K562 (cell line): ENCODE measurements around the gene ZNF169. TPM values are rescaled to one million over a fixed set of nuclear protein-coding genes. Genes with fewer than 3 reads are reported as not detected.

ENCODE experiments used
- ARID1B ChIP-seq: fragments of 450-650 bp; IDR thresholded peaks from 2 replicates; pipeline ENCODE4 v1.6.1; 2016; ENCODE audit warnings: antibody characterized with exemption, mild to moderate bottlenecking, inconsistent platforms
- ASH1L ChIP-seq: fragments of 450-650 bp; IDR thresholded peaks from 2 replicates; pipeline ENCODE4 v1.6.1; 2018; ENCODE audit warnings: borderline replicate concordance, mild to moderate bottlenecking, low read depth; ENCODE audit not compliant: partially characterized antibody
- CREBBP ChIP-seq: IDR thresholded peaks from one replicate; pipeline ENCODE4 v1.6.1; 2012; ENCODE audit warnings: low read depth, mild to moderate bottlenecking, control low read depth, inconsistent platforms, low read length
- FOXM1 ChIP-seq, 2 experiments: fragments of 450-650 bp in 1 of 2; sonication (generic) in 1 of 2; formaldehyde crosslinking in 1 of 2; IDR thresholded peaks; 2 replicates each; pipeline versions ENCODE4 v1.6.1 to v1.9.0; 2017 to 2022; ENCODE audit warnings: low read depth in 2 of 2, mild to moderate bottlenecking in 2 of 2, missing genetic modification reagents in 1 of 2, moderate library complexity in 1 of 2
- GATAD2A ChIP-seq: fragments of 450-650 bp; IDR thresholded peaks from 2 replicates; pipeline ENCODE4 v1.6.1; 2017
- HDAC1 ChIP-seq, 2 experiments: fragments of 450-650 bp; IDR thresholded peaks; 2 replicates each; pipeline ENCODE4 v1.6.1; 2016 to 2017; ENCODE audit warnings: inconsistent platforms in 1 of 2, mild to moderate bottlenecking in 1 of 2, moderate library complexity in 1 of 2
- HDAC8 ChIP-seq: fragments of 450-650 bp; IDR thresholded peaks from 2 replicates; pipeline ENCODE4 v1.6.1; 2016; ENCODE audit warnings: mild to moderate bottlenecking, missing genetic modification characterization, moderate library complexity, missing compliant biosample characterization
- MED1 ChIP-seq: sonication (generic); formaldehyde crosslinking; IDR thresholded peaks from 2 replicates; pipeline ENCODE4 v1.8.1; 2023; ENCODE audit warnings: missing genetic modification reagents, borderline replicate concordance
- OTX1 ChIP-seq: fragments of 450-650 bp; formaldehyde crosslinking; IDR thresholded peaks from 2 replicates; pipeline ENCODE4 v1.4.0; 2022; ENCODE audit warnings: mild to moderate bottlenecking
- PTRF ChIP-seq: fragments of 450-650 bp; IDR thresholded peaks from 2 replicates; pipeline ENCODE4 v1.6.1; 2016; ENCODE audit warnings: mild to moderate bottlenecking, missing genetic modification characterization, missing compliant biosample characterization
- SRSF1 ChIP-seq: fragments of 200-400 bp; formaldehyde crosslinking; IDR thresholded peaks from 2 replicates; pipeline ENCODE4 v1.6.1; 2017; ENCODE audit warnings: mild to moderate bottlenecking, low read depth, low read length, moderate library complexity
- STAT5A ChIP-seq: IDR thresholded peaks from 2 replicates; pipeline ENCODE4 v1.6.1; 2012; ENCODE audit warnings: low read length, inconsistent platforms, borderline replicate concordance
- ZHX1 ChIP-seq: fragments of 150-350 bp; conservative IDR thresholded peaks from 2 replicates; pipeline ENCODE4 v1.6.1; 2014; ENCODE audit warnings: low read length
- ZNF143 ChIP-seq: sonication (generic); formaldehyde crosslinking; IDR thresholded peaks from 2 replicates; pipeline ENCODE4 v1.9.0; 2022; ENCODE audit warnings: mild to moderate bottlenecking, missing genetic modification reagents
- ZNF589 ChIP-seq: fragments of 200-800 bp; sonication (Bioruptor generic); IDR thresholded peaks from 2 replicates; pipeline ENCODE4 v1.6.1; 2016; ENCODE audit warnings: low read depth, missing genetic modification characterization, missing compliant biosample characterization
- ZNF77 ChIP-seq: fragments of 250-450 bp; sonication (Bioruptor Pico); IDR thresholded peaks from 2 replicates; pipeline ENCODE4 v1.5.0; 2020
- ZZZ3 ChIP-seq: fragments of 450-650 bp; IDR thresholded peaks from 2 replicates; pipeline ENCODE4 v1.6.1; 2016; ENCODE audit warnings: antibody characterized with exemption, mild to moderate bottlenecking, moderate library complexity
- polyA plus RNA-seq, 8 experiments: library from polyadenylated mRNA; depleted of rRNA in 4 of 8; stranded (reverse) in 5 of 8; unstranded in 3 of 8; fragments of >200 nt; fragmentation: Nextera tagmentation in 2 of 8; fragmentation: Illumina TruSeq in 1 of 8; extraction: Ambion mirVana in 2 of 8; extraction: Trizol in 1 of 8; gene quantifications; 2 replicates each; pipeline versions ENCODE4 v1.2.1 to v1.2.3, GENCODE V29; 2011 to 2014; ENCODE audit warnings: inconsistent platforms in 1 of 8, missing spikeins in 1 of 8
- total RNA-seq, 7 experiments: library from RNA; depleted of rRNA in 6 of 7; stranded (reverse); fragments of >200 nt in 6 of 7; fragmentation: Illumina TruSeq in 2 of 7; extraction: Trizol in 2 of 7; gene quantifications; 2 replicates each; pipeline versions ENCODE4 v1.2.1 to v1.2.3, GENCODE V29; 2011 to 2021; ENCODE audit warnings: low replicate concordance in 1 of 7
- TF ChIP-seq, protein P1 (sequence below): sonication (generic); formaldehyde crosslinking; IDR thresholded peaks from 2 replicates; pipeline ENCODE4 v1.8.1; 2023; ENCODE audit warnings: mild to moderate bottlenecking, missing genetic modification reagents
- TF ChIP-seq, protein P2 (sequence below): sonication (generic); formaldehyde crosslinking; IDR thresholded peaks from 2 replicates; pipeline ENCODE4 v1.8.0; 2022; ENCODE audit warnings: mild to moderate bottlenecking, missing genetic modification reagents
- TF ChIP-seq, protein P3 (sequence below): sonication (generic); formaldehyde crosslinking; IDR thresholded peaks from 2 replicates; pipeline ENCODE4 v1.8.0; 2022; ENCODE audit warnings: missing genetic modification reagents, mild to moderate bottlenecking, borderline replicate concordance

The ZNF169 gene
- total and polyA plus RNA-seq, 9 of the 15 experiments (the other 6 are each of a cell fraction or from before 2014, with no cell fraction given) = 2.0 to 16.2 (median 5.6) TPM

- TF ChIP-seq ASH1L (no peak), ZZZ3 (no peak), STAT5A (no peak), MED1 (CRISPR knock-in tag) (no peak), FOXM1 (IDR thresholded peaks at IDR 0.05; ENCODE audit: low read depth) (no peak), FOXM1 (CRISPR knock-in tag; IDR thresholded peaks at IDR 0.05; ENCODE audit: low read depth) (no peak), OTX1 (CRISPR knock-in tag) (no peak), SRSF1 (no peak), HDAC8 (tag) (0 out of 2 replicates have a peak, but pooled peaks have one; percentile 53), CREBBP (no peak), PTRF (tag) (no peak), ZHX1 (no peak), HDAC1 (IDR thresholded peaks at IDR 0.05) (peak in 1 of 2 experiments; percentile 52; a peak in 1 of 4 replicates), ZNF143 (no peak), GATAD2A (no peak), ZNF589 (CRISPR knock-in tag) (peak; percentile 64; the same call in 1 of the 2 replicates), ARID1B (0 out of 2 replicates have a peak, but pooled peaks have one; percentile 35), ZNF77 (CRISPR knock-in tag) (no peak)
- TF ChIP-seq, protein P1, sequence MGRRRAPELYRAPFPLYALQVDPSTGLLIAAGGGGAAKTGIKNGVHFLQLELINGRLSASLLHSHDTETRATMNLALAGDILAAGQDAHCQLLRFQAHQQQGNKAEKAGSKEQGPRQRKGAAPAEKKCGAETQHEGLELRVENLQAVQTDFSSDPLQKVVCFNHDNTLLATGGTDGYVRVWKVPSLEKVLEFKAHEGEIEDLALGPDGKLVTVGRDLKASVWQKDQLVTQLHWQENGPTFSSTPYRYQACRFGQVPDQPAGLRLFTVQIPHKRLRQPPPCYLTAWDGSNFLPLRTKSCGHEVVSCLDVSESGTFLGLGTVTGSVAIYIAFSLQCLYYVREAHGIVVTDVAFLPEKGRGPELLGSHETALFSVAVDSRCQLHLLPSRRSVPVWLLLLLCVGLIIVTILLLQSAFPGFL (CRISPR knock-in tag) = no peak
- TF ChIP-seq, protein P2, sequence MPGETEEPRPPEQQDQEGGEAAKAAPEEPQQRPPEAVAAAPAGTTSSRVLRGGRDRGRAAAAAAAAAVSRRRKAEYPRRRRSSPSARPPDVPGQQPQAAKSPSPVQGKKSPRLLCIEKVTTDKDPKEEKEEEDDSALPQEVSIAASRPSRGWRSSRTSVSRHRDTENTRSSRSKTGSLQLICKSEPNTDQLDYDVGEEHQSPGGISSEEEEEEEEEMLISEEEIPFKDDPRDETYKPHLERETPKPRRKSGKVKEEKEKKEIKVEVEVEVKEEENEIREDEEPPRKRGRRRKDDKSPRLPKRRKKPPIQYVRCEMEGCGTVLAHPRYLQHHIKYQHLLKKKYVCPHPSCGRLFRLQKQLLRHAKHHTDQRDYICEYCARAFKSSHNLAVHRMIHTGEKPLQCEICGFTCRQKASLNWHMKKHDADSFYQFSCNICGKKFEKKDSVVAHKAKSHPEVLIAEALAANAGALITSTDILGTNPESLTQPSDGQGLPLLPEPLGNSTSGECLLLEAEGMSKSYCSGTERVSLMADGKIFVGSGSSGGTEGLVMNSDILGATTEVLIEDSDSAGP (CRISPR knock-in tag) = no peak
- TF ChIP-seq, protein P3, sequence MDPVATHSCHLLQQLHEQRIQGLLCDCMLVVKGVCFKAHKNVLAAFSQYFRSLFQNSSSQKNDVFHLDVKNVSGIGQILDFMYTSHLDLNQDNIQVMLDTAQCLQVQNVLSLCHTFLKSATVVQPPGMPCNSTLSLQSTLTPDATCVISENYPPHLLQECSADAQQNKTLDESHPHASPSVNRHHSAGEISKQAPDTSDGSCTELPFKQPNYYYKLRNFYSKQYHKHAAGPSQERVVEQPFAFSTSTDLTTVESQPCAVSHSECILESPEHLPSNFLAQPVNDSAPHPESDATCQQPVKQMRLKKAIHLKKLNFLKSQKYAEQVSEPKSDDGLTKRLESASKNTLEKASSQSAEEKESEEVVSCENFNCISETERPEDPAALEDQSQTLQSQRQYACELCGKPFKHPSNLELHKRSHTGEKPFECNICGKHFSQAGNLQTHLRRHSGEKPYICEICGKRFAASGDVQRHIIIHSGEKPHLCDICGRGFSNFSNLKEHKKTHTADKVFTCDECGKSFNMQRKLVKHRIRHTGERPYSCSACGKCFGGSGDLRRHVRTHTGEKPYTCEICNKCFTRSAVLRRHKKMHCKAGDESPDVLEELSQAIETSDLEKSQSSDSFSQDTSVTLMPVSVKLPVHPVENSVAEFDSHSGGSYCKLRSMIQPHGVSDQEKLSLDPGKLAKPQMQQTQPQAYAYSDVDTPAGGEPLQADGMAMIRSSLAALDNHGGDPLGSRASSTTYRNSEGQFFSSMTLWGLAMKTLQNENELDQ (CRISPR knock-in tag) = no peak
Observed at GRCh38 chr9:94300470-94301301, 41.6 kb downstream of the ZNF169 start (continued).
